CD14-positive monocyte (primary cell): ENCODE measurements around the gene MIDN. TPM values are rescaled to one million over a fixed set of nuclear protein-coding genes. Genes with fewer than 3 reads are reported as not detected.

ENCODE experiments used
- DNase-seq, 3 donors: peaks; one replicate each; pipeline ENCODE4 v3.0.0-alpha.2; 2011 to 2022
- H2AFZ ChIP-seq: 2 replicates; pipeline ENCODE4 v1.6.0; 2012; ENCODE audit warnings: mild to moderate bottlenecking, low read depth, low read length, inconsistent platforms; ENCODE audit not compliant: insufficient read depth, poor library complexity, severe bottlenecking
- H3K27ac ChIP-seq, 2 donors: 1 replicate in 1 of 2; 2 replicates in 1 of 2; pipeline ENCODE4 v1.5.1; 2012 to 2013; ENCODE audit warnings: low read length in 2 of 2, control low read depth in 1 of 2, inconsistent platforms in 1 of 2, low read depth in 1 of 2, mild to moderate bottlenecking in 1 of 2
- H3K27me3 ChIP-seq, 2 donors: one replicate each; pipeline versions ENCODE4 v1.6.0 to v1.6.1; 2011 to 2013; ENCODE audit warnings: low read length in 2 of 2; ENCODE audit not compliant: control insufficient read depth in 2 of 2, insufficient read depth in 2 of 2
- H3K36me3 ChIP-seq, 2 donors: replicated peaks in 1 of 2; 1 replicate in 1 of 2; 2 replicates in 1 of 2; pipeline versions ENCODE4 v1.5.1 to v1.6.1; 2012 to 2013; ENCODE audit warnings: low read length in 2 of 2, control low read depth in 1 of 2, inconsistent platforms in 1 of 2, mild to moderate bottlenecking in 1 of 2; ENCODE audit not compliant: insufficient read depth in 2 of 2, control insufficient read depth in 1 of 2
- H3K4me1 ChIP-seq, 2 donors: 1 replicate in 1 of 2; 2 replicates in 1 of 2; pipeline versions ENCODE4 v1.5.1 to v1.6.1; 2012 to 2013; ENCODE audit warnings: low read length in 2 of 2, control low read depth in 1 of 2, inconsistent platforms in 1 of 2, mild to moderate bottlenecking in 1 of 2, moderate library complexity in 1 of 2; ENCODE audit not compliant: insufficient read depth in 2 of 2, control insufficient read depth in 1 of 2
- H3K4me2 ChIP-seq: replicated peaks from 2 replicates; pipeline ENCODE3; 2012; ENCODE audit warnings: low read length, moderate library complexity, mild to moderate bottlenecking; ENCODE audit not compliant: poor library complexity, severe bottlenecking; ENCODE audit errors: extremely low read depth
- H3K4me3 ChIP-seq, 3 experiments: fragments of 200-600 bp in 1 of 3; sonication (generic) in 1 of 3; replicated peaks in 1 of 3; 1 replicate in 2 of 3; 2 replicates in 1 of 3; pipeline ENCODE4 v1.5.1; 2011 to 2013; ENCODE audit warnings: low read length in 3 of 3, mild to moderate bottlenecking in 3 of 3, control low read depth in 2 of 3, low read depth in 2 of 3, inconsistent platforms in 1 of 3, moderate library complexity in 1 of 3
- H3K79me2 ChIP-seq: 2 replicates; pipeline ENCODE4 v1.6.0; 2012; ENCODE audit warnings: mild to moderate bottlenecking, control low read depth, inconsistent platforms, low read length, moderate library complexity; ENCODE audit not compliant: insufficient read depth
- H3K9ac ChIP-seq: 2 replicates; pipeline ENCODE4 v1.6.0; 2017; ENCODE audit warnings: low read length, mild to moderate bottlenecking; ENCODE audit not compliant: insufficient read depth, poor library complexity, severe bottlenecking
- H3K9me3 ChIP-seq, 2 donors: replicated peaks in 1 of 2; 1 replicate in 1 of 2; 2 replicates in 1 of 2; pipeline versions ENCODE4 v1.5.1 to v1.6.1; 2012 to 2013; ENCODE audit warnings: low read length in 2 of 2, control low read depth in 1 of 2; ENCODE audit not compliant: control insufficient read depth in 1 of 2, insufficient read depth in 1 of 2
- H4K20me1 ChIP-seq: 2 replicates; pipeline ENCODE4 v1.6.0; 2012; ENCODE audit warnings: mild to moderate bottlenecking, low read length, control low read depth, moderate library complexity; ENCODE audit not compliant: insufficient read depth
- H3K27ac Mint-ChIP-seq, 7 donors: one replicate each; pipeline ENCODE4 v1.8.0; 2020; ENCODE audit warnings: mild to moderate bottlenecking in 7 of 7, mixed read lengths in 7 of 7, moderate library complexity in 6 of 7, inconsistent platforms in 2 of 7
- H3K27me3 Mint-ChIP-seq, 3 donors: one replicate each; pipeline ENCODE4 v1.8.0; 2021 to 2022; ENCODE audit warnings: low read depth in 3 of 3, mild to moderate bottlenecking in 3 of 3, mixed read lengths in 3 of 3, moderate library complexity in 3 of 3, inconsistent platforms in 1 of 3
- H3K36me3 Mint-ChIP-seq, 2 donors: one replicate each; pipeline ENCODE4 v1.8.0; 2020; ENCODE audit warnings: mixed read lengths in 2 of 2, inconsistent platforms in 1 of 2, mild to moderate bottlenecking in 1 of 2
- H3K4me1 Mint-ChIP-seq: one replicate; pipeline ENCODE4 v1.8.0; 2020; ENCODE audit warnings: mild to moderate bottlenecking, mixed read lengths
- H3K4me3 Mint-ChIP-seq, 2 donors: one replicate each; pipeline ENCODE4 v1.8.0; 2020; ENCODE audit warnings: mild to moderate bottlenecking in 2 of 2, mixed read lengths in 2 of 2, moderate library complexity in 1 of 2
- H3K9me3 Mint-ChIP-seq, 7 donors: one replicate each; pipeline ENCODE4 v1.8.0; 2020 to 2022; ENCODE audit warnings: mixed read lengths in 7 of 7, mild to moderate bottlenecking in 6 of 7, moderate library complexity in 6 of 7, inconsistent platforms in 2 of 7
- WGBS: methylation state at CpG from one replicate; pipeline ENCODE4 v1.1.5; 2013; ENCODE audit warnings: missing lambda C conversion rate; ENCODE audit not compliant: insufficient coverage; 5-methylcytosine and 5-hydroxymethylcytosine counted together
- intact Hi-C, 2 donors: fragments of 100-400 bp; cut with micrococcal nuclease; formaldehyde crosslinking; loops; one replicate each; pipeline versions ENCODE4 v1.15.0 to v1.15.1; 2023
- polyA plus RNA-seq, 3 donors: library from polyadenylated mRNA; depleted of rRNA in 1 of 3; unstranded in 2 of 3; stranded (reverse) in 1 of 3; fragments of 300-500 nt in 2 of 3; fragments of >200 nt in 1 of 3; fragmentation: Illumina TruSeq in 2 of 3; gene quantifications; 1 replicate in 2 of 3; 2 replicates in 1 of 3; pipeline ENCODE4 v1.2.3, GENCODE V29; 2012 to 2021
- TF ChIP-seq, protein P1 (sequence below): fragments of 200-600 bp; IDR thresholded peaks from one replicate; pipeline ENCODE4 v1.8.0; 2022; ENCODE audit warnings: antibody characterized with exemption, mild to moderate bottlenecking

MIDN gene
- polyA plus RNA-seq, 3 donors: 5.6 to 301 (median 11.0) TPM

DNA sequence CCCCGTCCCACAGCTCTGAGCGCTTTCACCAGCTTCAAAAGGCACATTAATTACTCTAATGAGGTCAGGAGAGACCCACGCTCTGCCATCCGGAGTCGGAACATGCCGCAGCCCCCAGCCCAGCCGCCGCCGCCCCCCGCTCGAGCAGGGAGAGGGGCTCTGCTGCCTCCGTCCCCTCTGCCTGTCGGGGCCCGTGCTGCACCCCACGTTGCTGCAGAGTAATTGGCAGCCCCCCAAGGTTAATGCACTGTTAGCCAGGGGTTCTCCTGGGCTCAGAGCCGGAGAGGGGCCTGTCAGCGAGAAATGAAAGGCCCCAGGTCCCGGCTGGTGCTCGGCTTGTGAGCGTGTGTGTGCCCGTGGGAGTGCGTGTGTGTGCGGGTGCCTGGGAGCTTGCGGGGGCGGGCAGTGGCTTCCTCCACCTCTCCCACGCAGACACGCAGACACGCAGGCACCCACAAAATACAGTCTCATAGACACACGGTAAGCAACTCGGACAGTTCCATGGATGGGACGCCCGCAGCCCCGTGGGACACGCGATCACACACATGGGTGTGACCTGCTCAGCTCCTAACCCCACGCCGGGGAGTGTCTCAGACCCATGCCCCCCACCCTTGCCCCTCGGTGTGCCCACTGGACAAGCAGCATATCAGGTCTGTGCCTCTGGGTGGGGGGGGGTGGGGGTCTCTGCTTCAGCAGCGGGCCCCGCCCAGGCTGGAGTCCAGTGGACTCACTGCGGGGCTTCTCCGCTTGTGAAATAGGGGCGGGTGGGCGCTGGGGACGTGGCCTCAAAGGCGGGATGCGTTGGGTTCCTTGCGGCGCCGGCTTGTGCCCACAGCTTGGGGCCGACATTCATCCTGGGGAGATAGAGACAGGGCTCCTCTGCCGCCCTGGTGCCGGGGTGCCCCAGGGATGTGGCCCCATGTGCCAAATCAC is 32.5 kb downstream of the MIDN start:
- no peak overlapping the region for H2AFZ ChIP-seq
- H3K9ac ChIP-seq: no peak overlapping the region
- peaks cover 22% of the 10 kb centered on the region for H4K20me1 ChIP-seq
- no peak overlapping the region for H3K4me3 Mint-ChIP-seq
- peaks cover 10 to 15% of the 10 kb centered on the region in 2 donors for H3K36me3 ChIP-seq
- intact Hi-C loops: no loop called here
- peaks cover 10 to 13% of the 10 kb centered on the region in 2 donors for H3K4me1 ChIP-seq
- peaks cover 14% of the 10 kb centered on the region for H3K4me1 Mint-ChIP-seq
- TF ChIP-seq, protein P1, sequence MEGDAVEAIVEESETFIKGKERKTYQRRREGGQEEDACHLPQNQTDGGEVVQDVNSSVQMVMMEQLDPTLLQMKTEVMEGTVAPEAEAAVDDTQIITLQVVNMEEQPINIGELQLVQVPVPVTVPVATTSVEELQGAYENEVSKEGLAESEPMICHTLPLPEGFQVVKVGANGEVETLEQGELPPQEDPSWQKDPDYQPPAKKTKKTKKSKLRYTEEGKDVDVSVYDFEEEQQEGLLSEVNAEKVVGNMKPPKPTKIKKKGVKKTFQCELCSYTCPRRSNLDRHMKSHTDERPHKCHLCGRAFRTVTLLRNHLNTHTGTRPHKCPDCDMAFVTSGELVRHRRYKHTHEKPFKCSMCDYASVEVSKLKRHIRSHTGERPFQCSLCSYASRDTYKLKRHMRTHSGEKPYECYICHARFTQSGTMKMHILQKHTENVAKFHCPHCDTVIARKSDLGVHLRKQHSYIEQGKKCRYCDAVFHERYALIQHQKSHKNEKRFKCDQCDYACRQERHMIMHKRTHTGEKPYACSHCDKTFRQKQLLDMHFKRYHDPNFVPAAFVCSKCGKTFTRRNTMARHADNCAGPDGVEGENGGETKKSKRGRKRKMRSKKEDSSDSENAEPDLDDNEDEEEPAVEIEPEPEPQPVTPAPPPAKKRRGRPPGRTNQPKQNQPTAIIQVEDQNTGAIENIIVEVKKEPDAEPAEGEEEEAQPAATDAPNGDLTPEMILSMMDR: no peak
- no peak overlapping the region for H3K27ac Mint-ChIP-seq
- H3K4me2 ChIP-seq: no peak overlapping the region
- peaks cover 0 to 5% of the 10 kb centered on the region in 2 donors for H3K9me3 ChIP-seq
- H3K27me3 Mint-ChIP-seq: peaks cover 21 to 29% (median 23%) of the 10 kb centered on the region in 3 donors
- peaks cover 4 to 24% of the 10 kb centered on the region in 2 donors for H3K27me3 ChIP-seq
- WGBS: 95% methylated on average over 39 of the region's 53 CpGs
- peaks cover 0 to 12% (median 2%) of the 10 kb centered on the region in 7 donors for H3K9me3 Mint-ChIP-seq
- no peak overlapping the region for H3K27ac ChIP-seq
- peaks cover 24 to 35% of the 10 kb centered on the region in 2 donors for H3K36me3 Mint-ChIP-seq
- peaks cover 10% of the 10 kb centered on the region for H3K79me2 ChIP-seq
- DNase-seq: no peak
- no peak overlapping the region for H3K4me3 ChIP-seq

DNA sequence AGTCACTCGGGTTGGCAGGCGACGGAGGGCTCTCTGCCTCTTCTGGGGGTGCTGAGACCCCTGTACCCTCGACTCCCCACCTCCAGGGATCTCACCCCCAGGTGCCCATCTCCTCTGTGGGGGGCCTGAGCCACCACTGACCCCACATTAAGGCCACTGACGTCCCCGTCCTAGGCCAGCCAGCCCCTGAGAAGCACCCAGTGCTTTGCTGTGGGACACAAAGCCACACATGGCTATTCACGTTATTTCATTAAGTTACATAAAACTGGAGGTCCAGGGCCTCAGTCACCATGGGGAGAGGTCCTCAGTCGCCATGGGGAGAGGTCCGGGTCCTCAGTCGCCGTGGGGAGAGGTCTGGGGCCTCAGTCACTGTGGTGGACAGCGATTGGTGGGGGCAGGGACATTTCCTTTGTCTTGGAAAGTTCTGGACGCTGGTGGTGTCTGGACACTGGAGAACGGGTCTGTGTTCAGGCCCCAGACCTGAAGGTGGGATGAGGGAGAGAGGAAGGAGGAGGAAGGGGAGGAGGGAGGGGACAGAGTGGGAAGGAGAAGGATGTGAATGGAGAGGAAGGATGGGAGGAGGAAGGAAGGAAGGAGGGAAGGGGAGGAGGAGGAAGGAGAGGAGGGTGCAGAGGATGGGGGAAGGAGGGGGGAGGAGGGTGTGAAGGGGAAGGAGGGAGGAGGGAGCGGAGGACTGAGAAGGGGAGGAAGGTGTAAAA is 33.3 kb downstream of the MIDN start:
- Histone ChIP-seq H3K27ac (no peak overlapping the region), H3K4me1 (peaks cover 1 to 5% of the 10 kb centered on the region in 2 donors), H3K9ac (no peak overlapping the region), H3K4me2 (no peak overlapping the region), H3K27me3 (peaks cover 8 to 29% of the 10 kb centered on the region in 2 donors), H3K36me3 (peaks cover 10 to 15% of the 10 kb centered on the region in 2 donors), H2AFZ (no peak overlapping the region), H3K4me3 (no peak overlapping the region), H4K20me1 (peaks cover 19% of the 10 kb centered on the region), H3K9me3 (peaks cover 0 to 8% of the 10 kb centered on the region in 2 donors), H3K79me2 (peaks cover 2% of the 10 kb centered on the region)
- peaks cover 25 to 36% (median 28%) of the 10 kb centered on the region in 3 donors for H3K27me3 Mint-ChIP-seq
- H3K27ac Mint-ChIP-seq: no peak overlapping the region
- peaks cover 12% of the 10 kb centered on the region for H3K4me1 Mint-ChIP-seq
- peaks cover 24 to 34% of the 10 kb centered on the region in 2 donors for H3K36me3 Mint-ChIP-seq
- intact Hi-C loops: no loop called here
- no peak for DNase-seq
- H3K9me3 Mint-ChIP-seq: peaks cover 0 to 12% (median 5%) of the 10 kb centered on the region in 7 donors
- TF ChIP-seq, protein P1: no peak
- 84% methylated on average over 12 of the region's 15 CpGs for WGBS
- no peak overlapping the region for H3K4me3 Mint-ChIP-seq
